Adrenal gland (tissue), 12 donors: Measurements from ENCODE around the gene ISY1. TPM values are rescaled to one million over a fixed set of nuclear protein-coding genes. Genes with fewer than 3 reads are reported as not detected.
"Not testable (repeated sequence)": the region's sequence is repeated elsewhere in the genome, so short reads cannot be mapped to it uniquely, and the experiment has no call there.

Source experiments
- DNase-seq, 7 donors: peaks; one replicate each; pipeline ENCODE4 v3.0.0-alpha.2; 2019 to 2020
- H3K27ac ChIP-seq, 5 donors: fragments of 200-600 bp; sonication (generic) in 4 of 5; 1 replicate in 3 of 5; 2 replicates in 2 of 5; pipeline versions ENCODE4 v1.5.1 to v1.8.0; 2016 to 2020; ENCODE audit warnings: mild to moderate bottlenecking in 1 of 5
- H3K27me3 ChIP-seq: fragments of 200-600 bp; 2 replicates; pipeline ENCODE4 v1.8.0; 2021
- H3K36me3 ChIP-seq, 2 donors: fragments of 200-600 bp; replicated peaks in 1 of 2; 1 replicate in 1 of 2; 2 replicates in 1 of 2; pipeline versions ENCODE4 v1.5.1 to v1.8.0; 2018 to 2022
- H3K4me1 ChIP-seq, 2 donors: fragments of 200-600 bp; replicated peaks in 1 of 2; 1 replicate in 1 of 2; 2 replicates in 1 of 2; pipeline versions ENCODE4 v1.5.1 to v1.8.0; 2018 to 2021
- H3K4me3 ChIP-seq, 4 donors: fragments of 200-600 bp; sonication (generic) in 3 of 4; one replicate each; pipeline ENCODE4 v1.5.1; 2016 to 2018
- H3K9me3 ChIP-seq, 3 donors: fragments of 200-600 bp; sonication (generic) in 1 of 3; replicated peaks in 1 of 3; 1 replicate in 2 of 3; 2 replicates in 1 of 3; pipeline versions ENCODE4 v1.5.1 to v1.8.0; 2016 to 2021
- POLR2A ChIP-seq, 2 donors: fragments of 450-650 bp; IDR thresholded peaks; one replicate each; pipeline ENCODE4 v1.6.1; 2017; ENCODE audit warnings: antibody characterized with exemption in 2 of 2, mild to moderate bottlenecking in 2 of 2, moderate library complexity in 1 of 2
- WGBS, 4 donors: extraction: QIAGEN DNeasy Blood & Tissue Kit in 2 of 4; methylation state at CpG; one replicate each; pipeline versions ENCODE4 v1.1.5 to v1.1.7; 2013 to 2017; 5-methylcytosine and 5-hydroxymethylcytosine counted together
- intact Hi-C, 2 donors: fragments of 100-400 bp; cut with DNase I; formaldehyde crosslinking; loops; one replicate each; pipeline versions ENCODE4 v1.14.1 to v1.15.0; 2022 to 2023
- polyA plus RNA-seq, 3 donors: library from polyadenylated mRNA; stranded (reverse); fragments of 200-250 nt in 2 of 3; fragments of 350-450 nt in 1 of 3; fragmentation: Illumina TruSeq in 1 of 3; extraction: RNeasy Lipid Tissue Mini Kit (QIAGEN cat#74804) in 1 of 3; gene quantifications; one replicate each; pipeline ENCODE4 v1.2.3, GENCODE V29; 2013 to 2014
- total RNA-seq, 9 donors: library from RNA; depleted of rRNA in 4 of 9; stranded (reverse); fragments of >200 nt in 4 of 9; fragments of 120-200 nt in 1 of 9; fragmentation: NEBNext Ultra II Directional in 1 of 9; extraction: Animal tissue kit (Norgen Biotek cat#: 25700) in 1 of 9; gene quantifications; one replicate each; pipeline versions ENCODE4 v1.1.0 to v1.2.4, GENCODE V29; 2013 to 2023
- TF ChIP-seq, protein P1 (sequence below), 6 experiments: fragments of 450-650 bp in 4 of 6; fragments of 200-600 bp in 2 of 6; sonication (generic) in 1 of 6; IDR thresholded peaks; 1 replicate in 5 of 6; 2 replicates in 1 of 6; pipeline versions ENCODE4 v1.5.1 to v1.8.0; 2016 to 2021; ENCODE audit warnings: antibody characterized with exemption in 6 of 6, mild to moderate bottlenecking in 2 of 6, moderate library complexity in 1 of 6
- donor health status: healthy with polysubstance abuse.
- donor health status: Bipolar disorder and iron deficiency.
- donor health status: DM: yes; HTN: yes; CAD: no.
- donor health status: DM: no; HTN: no; CAD: no.
- donor health status: DM: no; HTN: no; CAD: no.
- donor health status: DM: yes; HTN: yes; CAD: no.

The ISY1 gene
- total and polyA plus RNA-seq, 12 donors = 4.1 to 40.0 (median 26.1) TPM

DNA sequence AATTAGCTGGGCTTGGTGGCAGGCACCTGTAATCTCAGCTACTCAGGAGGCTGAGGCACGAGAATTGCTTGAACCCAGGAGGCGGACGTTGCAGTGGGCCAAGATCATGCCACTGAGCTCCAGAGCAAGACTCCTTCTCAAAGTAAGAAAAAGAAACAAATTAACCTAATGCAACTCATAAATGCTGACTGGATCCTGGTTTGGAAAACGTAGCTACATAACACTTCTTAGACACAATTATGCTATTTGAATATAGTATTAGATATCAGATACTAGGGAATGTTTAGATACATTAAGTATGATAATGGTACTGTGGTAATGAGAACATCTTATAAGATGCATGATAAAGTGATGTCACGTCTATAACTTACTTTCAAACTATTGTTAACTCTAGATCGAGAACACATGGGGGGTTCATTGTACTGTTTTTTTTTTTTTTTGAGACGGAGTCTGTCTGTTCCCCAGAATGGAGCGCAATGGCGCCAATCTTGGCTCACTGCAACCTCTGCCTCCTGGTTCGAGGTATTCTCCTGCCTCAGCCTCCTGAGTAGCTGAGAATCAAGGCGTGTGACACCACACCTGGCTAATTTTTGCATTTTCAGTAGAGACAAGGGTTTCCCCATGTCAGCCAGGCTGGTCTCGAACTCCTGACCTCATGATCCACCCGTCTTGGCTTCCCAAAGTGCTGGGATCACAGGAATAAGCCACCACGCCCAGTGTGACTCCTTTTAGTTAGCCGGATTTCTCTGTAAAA, 5.9 kb upstream of the ISY1 start:
- Histone ChIP-seq H3K36me3 (peaks cover 0 to 60% of the 10 kb centered on the region in 2 donors), H3K4me3 (no peak overlapping the region), H3K27ac (no peak overlapping the region), H3K4me1 (peaks cover 6 to 12% of the 10 kb centered on the region in 2 donors), H3K27me3 (no peaks in the 10 kb centered on the region), H3K9me3 (no peaks in the 10 kb centered on the region)
- TF ChIP-seq, protein P1, sequence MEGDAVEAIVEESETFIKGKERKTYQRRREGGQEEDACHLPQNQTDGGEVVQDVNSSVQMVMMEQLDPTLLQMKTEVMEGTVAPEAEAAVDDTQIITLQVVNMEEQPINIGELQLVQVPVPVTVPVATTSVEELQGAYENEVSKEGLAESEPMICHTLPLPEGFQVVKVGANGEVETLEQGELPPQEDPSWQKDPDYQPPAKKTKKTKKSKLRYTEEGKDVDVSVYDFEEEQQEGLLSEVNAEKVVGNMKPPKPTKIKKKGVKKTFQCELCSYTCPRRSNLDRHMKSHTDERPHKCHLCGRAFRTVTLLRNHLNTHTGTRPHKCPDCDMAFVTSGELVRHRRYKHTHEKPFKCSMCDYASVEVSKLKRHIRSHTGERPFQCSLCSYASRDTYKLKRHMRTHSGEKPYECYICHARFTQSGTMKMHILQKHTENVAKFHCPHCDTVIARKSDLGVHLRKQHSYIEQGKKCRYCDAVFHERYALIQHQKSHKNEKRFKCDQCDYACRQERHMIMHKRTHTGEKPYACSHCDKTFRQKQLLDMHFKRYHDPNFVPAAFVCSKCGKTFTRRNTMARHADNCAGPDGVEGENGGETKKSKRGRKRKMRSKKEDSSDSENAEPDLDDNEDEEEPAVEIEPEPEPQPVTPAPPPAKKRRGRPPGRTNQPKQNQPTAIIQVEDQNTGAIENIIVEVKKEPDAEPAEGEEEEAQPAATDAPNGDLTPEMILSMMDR (IDR thresholded peaks at IDR 0.05) = no peak
- no peak for TF ChIP-seq POLR2A (IDR thresholded peaks at IDR 0.05)
- intact Hi-C loops = no loop called here
- WGBS, 4 donors = 84 to 89% (median 87%) methylated on average over 15 of the region's 15 CpGs
- no peak for DNase-seq

DNA sequence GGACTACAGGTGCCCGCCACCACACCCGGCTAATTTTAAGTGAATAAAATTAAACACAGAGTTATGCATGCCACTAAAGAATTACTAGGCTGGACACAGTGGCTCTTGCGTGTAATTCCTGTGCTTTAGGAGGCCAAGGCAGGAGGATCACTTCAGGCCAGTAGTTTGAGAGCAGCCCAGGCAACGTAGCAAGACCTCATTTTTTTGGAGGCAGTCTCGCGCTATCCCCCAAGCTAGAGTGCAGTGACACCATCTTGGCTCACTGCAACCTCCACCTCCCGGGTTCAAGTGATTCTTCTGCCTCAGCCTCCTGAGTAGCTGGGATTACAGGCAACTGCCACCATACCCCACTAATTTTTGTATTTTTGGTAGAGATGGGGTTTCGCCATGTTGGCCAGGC, 4.7 kb upstream of the ISY1 start:
- H3K4me3 ChIP-seq, H3K4me1 ChIP-seq, intact Hi-C loops, DNase-seq, H3K9me3 ChIP-seq, H3K27ac ChIP-seq, H3K27me3 ChIP-seq: not testable (repeated sequence)
- 90 to 96% (median 91%) methylated on average over 8 of the region's 8 CpGs for WGBS, 4 donors
- peaks cover 0 to 48% of the 10 kb centered on the region in 2 donors for H3K36me3 ChIP-seq

DNA sequence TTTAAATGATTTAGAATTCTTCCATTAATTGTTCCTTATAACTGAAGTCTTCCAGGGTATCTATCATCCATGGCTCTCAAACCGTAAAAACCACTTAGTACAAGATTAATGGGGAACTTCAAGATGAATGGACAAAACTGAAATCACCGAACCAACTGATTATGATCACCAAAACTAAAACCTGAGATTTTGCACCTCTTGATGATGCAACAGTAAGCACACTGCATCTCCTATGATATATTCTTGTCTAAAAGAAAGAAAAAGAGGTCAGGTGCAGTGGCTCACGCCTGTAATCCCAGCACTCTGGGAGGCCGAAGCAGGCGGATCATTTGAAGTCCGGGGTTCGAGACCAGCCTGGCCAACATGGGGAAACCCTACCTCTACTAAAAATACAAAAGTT, 3.6 kb upstream of the ISY1 start:
- TF ChIP-seq, protein P1 (IDR thresholded peaks at IDR 0.05) = no peak
- no peak for TF ChIP-seq POLR2A (IDR thresholded peaks at IDR 0.05)
- Histone ChIP-seq H3K4me3 (no peak overlapping the region), H3K27ac (no peak overlapping the region), H3K27me3 (no peaks in the 10 kb centered on the region), H3K4me1 (peaks cover 11 to 14% of the 10 kb centered on the region in 2 donors), H3K36me3 (peaks cover 0 to 37% of the 10 kb centered on the region in 2 donors), H3K9me3 (no peaks in the 10 kb centered on the region)
- intact Hi-C loops = no loop called here
- DNase-seq = no peak
- WGBS, 4 donors = 80 to 85% (median 81%) methylated on average over 7 of the region's 7 CpGs

DNA sequence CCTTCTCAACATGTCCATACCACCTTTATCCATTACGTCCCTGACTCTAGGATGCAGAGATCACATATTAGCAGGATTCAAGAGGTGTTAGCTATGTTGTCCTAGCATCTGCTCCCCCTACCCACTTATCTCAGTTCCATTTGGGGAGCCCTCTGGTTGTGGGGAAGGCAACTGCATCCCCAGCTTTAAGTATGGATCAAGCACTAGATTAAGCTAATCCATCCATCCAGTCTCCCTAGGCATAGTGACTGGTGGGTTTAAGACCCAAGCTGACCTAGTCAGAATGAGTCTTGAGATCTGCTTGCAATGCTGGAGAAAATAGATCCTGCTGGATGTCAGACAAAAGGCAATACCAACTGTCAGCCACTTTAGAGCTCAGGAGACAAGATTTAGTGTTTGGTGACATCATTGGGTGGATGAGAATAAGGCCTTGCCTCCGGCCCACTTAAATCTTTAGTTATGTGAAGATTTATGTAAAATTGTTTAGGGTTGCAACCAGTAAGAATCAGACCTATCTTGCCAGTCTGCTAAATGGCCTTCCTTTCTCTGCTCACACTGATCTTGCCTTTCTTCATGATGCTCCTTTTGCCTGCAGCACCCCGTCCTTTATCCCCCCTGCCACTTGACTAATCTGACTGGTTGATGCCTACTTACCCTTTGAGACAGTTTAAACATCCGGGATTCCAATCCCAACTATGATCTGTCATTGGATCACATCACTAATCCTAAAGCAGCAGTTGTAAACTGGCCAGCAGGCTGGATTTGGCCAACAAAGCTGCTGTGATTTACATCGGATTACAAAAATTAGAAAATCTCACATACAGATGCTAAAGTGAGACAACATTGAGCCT, 2.1 kb upstream of the ISY1 start:
- H3K4me1 ChIP-seq = peaks cover 17% of the 10 kb centered on the region in 2 donors
- no peak overlapping the region for H3K4me3 ChIP-seq
- WGBS, 4 donors = 54 to 67% (median 58%) methylated on average over 5 of the region's 5 CpGs
- no peak for DNase-seq
- intact Hi-C loops = no loop called here
- H3K36me3 ChIP-seq = peaks cover 0 to 38% of the 10 kb centered on the region in 2 donors
- H3K27ac ChIP-seq = peak overlapping the region in 1 of 5 donors; percentile 96
- no peak for TF ChIP-seq POLR2A (IDR thresholded peaks at IDR 0.05)
- TF ChIP-seq, protein P1 (IDR thresholded peaks at IDR 0.05) = peak in 2 of 6 experiments; percentile 13 to 16
- H3K27me3 ChIP-seq = no peaks in the 10 kb centered on the region
- H3K9me3 ChIP-seq = no peaks in the 10 kb centered on the region
